Fibroblast of lung (primary cell): ENCODE results near the gene NPPC.

Experiments used
- EZH2 ChIP-seq: IDR thresholded peaks from 2 replicates; pipeline ENCODE4 v1.5.1; 2012; ENCODE audit warnings: low read length, control low read depth, mild to moderate bottlenecking; ENCODE audit errors: missing control alignments
- TF ChIP-seq, protein P1 (sequence below), 2 donors: IDR thresholded peaks in 1 of 2; conservative IDR thresholded peaks in 1 of 2; 1 replicate in 1 of 2; 2 replicates in 1 of 2; pipeline ENCODE4 v1.5.1; 2011 to 2012; ENCODE audit warnings: low read length in 2 of 2, control low read depth in 1 of 2, inconsistent platforms in 1 of 2, low read depth in 1 of 2, mild to moderate bottlenecking in 1 of 2

- TF ChIP-seq, protein P1, sequence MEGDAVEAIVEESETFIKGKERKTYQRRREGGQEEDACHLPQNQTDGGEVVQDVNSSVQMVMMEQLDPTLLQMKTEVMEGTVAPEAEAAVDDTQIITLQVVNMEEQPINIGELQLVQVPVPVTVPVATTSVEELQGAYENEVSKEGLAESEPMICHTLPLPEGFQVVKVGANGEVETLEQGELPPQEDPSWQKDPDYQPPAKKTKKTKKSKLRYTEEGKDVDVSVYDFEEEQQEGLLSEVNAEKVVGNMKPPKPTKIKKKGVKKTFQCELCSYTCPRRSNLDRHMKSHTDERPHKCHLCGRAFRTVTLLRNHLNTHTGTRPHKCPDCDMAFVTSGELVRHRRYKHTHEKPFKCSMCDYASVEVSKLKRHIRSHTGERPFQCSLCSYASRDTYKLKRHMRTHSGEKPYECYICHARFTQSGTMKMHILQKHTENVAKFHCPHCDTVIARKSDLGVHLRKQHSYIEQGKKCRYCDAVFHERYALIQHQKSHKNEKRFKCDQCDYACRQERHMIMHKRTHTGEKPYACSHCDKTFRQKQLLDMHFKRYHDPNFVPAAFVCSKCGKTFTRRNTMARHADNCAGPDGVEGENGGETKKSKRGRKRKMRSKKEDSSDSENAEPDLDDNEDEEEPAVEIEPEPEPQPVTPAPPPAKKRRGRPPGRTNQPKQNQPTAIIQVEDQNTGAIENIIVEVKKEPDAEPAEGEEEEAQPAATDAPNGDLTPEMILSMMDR (conservative IDR thresholded peaks at IDR 0.05 in 1 of 2, IDR thresholded peaks at IDR 0.05 in 1 of 2; ENCODE audit: low read depth in 1 of 2, low read length in 2 of 2): no peak
- TF ChIP-seq EZH2: no peak
Measured at GRCh38 chr2:231877533-231878456, 48.4 kb downstream of the NPPC start.
